ENCODE results near the gene CASP14.

The CASP14 gene

GRCh38 chr19:15021286-15022007 lies 27.8 kb upstream of the CASP14 start:
- Histone ChIP-seq H3K4me3 (ENCODE audit: low read depth, low read length) (no peak overlapping the region), H3K36me3 (replicated peaks) (no peaks in the 10 kb centered on the region), H3K27ac (no peak overlapping the region), H3K27me3 (replicated peaks) (no peaks in the 10 kb centered on the region)
- no peak for TF ChIP-seq CTCF (IDR thresholded peaks at IDR 0.05; ENCODE audit: low read depth, low read length, missing control alignments)
- DNase-seq = no peak
- in situ Hi-C loops (cut with HindIII; ENCODE audit: low pct_ligation_motif_present, low sequenced_read_pairs) = no loop called here

DNA sequence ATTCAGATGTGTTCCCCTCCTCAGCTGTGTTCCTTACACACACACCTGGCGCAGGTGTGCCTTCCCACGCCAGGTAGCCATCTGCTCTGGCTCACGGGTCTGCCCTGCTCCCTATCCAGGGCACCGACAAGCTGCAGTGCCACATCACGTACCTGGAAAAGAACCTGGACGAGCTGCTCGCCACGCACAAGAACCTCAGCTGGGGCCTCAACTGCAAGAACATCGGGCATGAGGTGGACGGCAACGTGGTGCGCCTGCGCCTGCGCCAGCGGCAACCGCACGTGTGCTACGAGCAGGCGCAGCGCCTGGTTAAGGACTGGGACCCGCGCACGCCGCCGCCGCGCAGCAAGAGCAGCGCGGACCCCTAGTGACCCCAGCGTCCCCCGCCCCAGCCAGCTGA lies 26.5 kb upstream of the CASP14 start:
- H3K36me3 ChIP-seq (replicated peaks) = no peaks in the 10 kb centered on the region
- no peak overlapping the region for H3K27ac ChIP-seq
- in situ Hi-C loops (cut with HindIII; ENCODE audit: low pct_ligation_motif_present, low sequenced_read_pairs) = no loop called here
- DNase-seq = no peak
- TF ChIP-seq CTCF (IDR thresholded peaks at IDR 0.05; ENCODE audit: low read depth, low read length, missing control alignments) = no peak
- H3K4me3 ChIP-seq (ENCODE audit: low read depth, low read length) = no peak overlapping the region
- H3K27me3 ChIP-seq (replicated peaks) = no peaks in the 10 kb centered on the region

- in situ Hi-C loops (cut with HindIII; ENCODE audit: low pct_ligation_motif_present, low sequenced_read_pairs) = no loop called here
- H3K4me3 ChIP-seq (ENCODE audit: low read depth, low read length) = no peak overlapping the region
Observed at GRCh38 chr19:15025217-15025616, 24.1 kb upstream of the CASP14 start.

DNA sequence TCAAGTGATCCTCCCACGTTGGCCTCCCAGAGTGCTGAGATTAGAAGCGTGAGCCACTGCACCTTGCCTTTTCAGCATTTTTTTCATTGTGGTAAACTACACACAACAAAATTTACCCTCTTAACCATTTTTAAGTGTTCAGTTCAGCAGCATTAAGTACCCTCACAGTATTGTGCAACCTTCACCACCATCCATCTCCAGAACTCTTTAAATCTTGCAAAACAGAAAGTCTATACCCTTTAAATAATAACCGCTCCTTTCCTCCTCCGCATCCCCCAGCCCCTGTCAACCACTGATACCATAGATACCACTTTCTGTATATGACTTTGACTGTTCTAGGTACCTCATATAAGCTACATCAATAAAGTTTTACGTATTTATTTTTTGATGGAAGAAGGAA lies 20.8 kb upstream of the CASP14 start:
- no peak overlapping the region for H3K4me3 ChIP-seq (ENCODE audit: low read depth, low read length)
- H3K27me3 ChIP-seq (replicated peaks) = no peaks in the 10 kb centered on the region
- in situ Hi-C loops (cut with HindIII; ENCODE audit: low pct_ligation_motif_present, low sequenced_read_pairs) = no loop called here
- TF ChIP-seq CTCF (IDR thresholded peaks at IDR 0.05; ENCODE audit: low read depth, low read length, missing control alignments) = no peak
- H3K36me3 ChIP-seq (replicated peaks) = no peaks in the 10 kb centered on the region
- no peak for DNase-seq
- H3K27ac ChIP-seq = no peak overlapping the region

More at GRCh38 chr19:15025217-15025616, 24.1 kb upstream of the CASP14 start:
- Histone ChIP-seq H3K36me3 (replicated peaks) (no peaks in the 10 kb centered on the region), H3K27ac (no peak overlapping the region), H3K27me3 (replicated peaks) (no peaks in the 10 kb centered on the region)
- DNase-seq = no peak
- TF ChIP-seq CTCF (IDR thresholded peaks at IDR 0.05; ENCODE audit: low read depth, low read length, missing control alignments) = no peak

GRCh38 chr19:15031675-15032074 lies 17.6 kb upstream of the CASP14 start:
- H3K36me3 ChIP-seq (replicated peaks) = no peaks in the 10 kb centered on the region
- DNase-seq = no peak
- no peak overlapping the region for H3K27ac ChIP-seq
- in situ Hi-C loops (cut with HindIII; ENCODE audit: low pct_ligation_motif_present, low sequenced_read_pairs) = no loop called here
- no peak for TF ChIP-seq CTCF (IDR thresholded peaks at IDR 0.05; ENCODE audit: low read depth, low read length, missing control alignments)
- H3K27me3 ChIP-seq (replicated peaks) = no peaks in the 10 kb centered on the region
- no peak overlapping the region for H3K4me3 ChIP-seq (ENCODE audit: low read depth, low read length)

DNA sequence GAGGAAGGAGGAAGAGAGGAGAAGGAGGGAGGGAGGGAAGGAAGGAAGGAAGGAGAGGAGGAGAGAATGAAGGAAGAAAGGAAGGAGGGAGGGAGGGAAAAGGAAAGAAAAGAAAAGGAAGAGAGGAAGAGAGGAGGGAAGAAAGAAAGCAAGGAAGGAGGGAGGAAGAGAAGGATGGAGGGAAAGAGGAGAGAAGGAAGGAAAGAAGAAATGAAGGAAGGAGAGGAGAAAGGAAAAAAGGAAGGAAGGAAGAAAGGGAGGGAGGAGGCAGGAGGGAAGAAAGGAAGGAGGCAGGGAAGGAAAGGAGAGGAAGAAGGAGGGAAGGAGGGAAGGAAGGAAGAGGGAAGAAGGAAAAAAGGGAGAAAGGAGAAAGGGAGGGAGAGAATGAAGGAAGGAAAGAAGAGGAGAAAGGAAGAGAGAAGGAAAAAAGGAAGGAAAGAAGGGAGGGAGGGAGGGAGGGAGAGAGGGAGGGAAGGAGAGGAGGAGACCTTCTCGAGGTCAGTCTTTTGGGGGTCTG lies 13.4 kb upstream of the CASP14 start:
- H3K36me3 ChIP-seq (replicated peaks) = no peaks in the 10 kb centered on the region

More for the DNA sequence above, 13.4 kb upstream of the CASP14 start:
- no peaks in the 10 kb centered on the region for H3K27me3 ChIP-seq (replicated peaks)
- H3K27ac ChIP-seq = no peak overlapping the region
- no peak for TF ChIP-seq CTCF (IDR thresholded peaks at IDR 0.05; ENCODE audit: low read depth, low read length, missing control alignments)
- no peak overlapping the region for H3K4me3 ChIP-seq (ENCODE audit: low read depth, low read length)
- no peak for DNase-seq
- in situ Hi-C loops (cut with HindIII; ENCODE audit: low pct_ligation_motif_present, low sequenced_read_pairs) = no loop called here
